GM18873 (cell line): ENCODE measurements around the gene PCDHB9.
"Not testable (repeated sequence)": the region's sequence is repeated elsewhere in the genome, so short reads cannot be mapped to it uniquely, and the experiment has no call there.

Source experiments
- ATAC-seq: cut with Tn5 transposase; IDR thresholded peaks from one replicate; pipeline ENCODE4 v1.9.1; 2021; ENCODE audit warnings: mild to moderate bottlenecking, moderate library complexity, moderate number of reproducible peaks; ENCODE audit not compliant: unreplicated experiment, low FRiP score

Gene PCDHB9

GRCh38 chr5:141186897-141187512, at the start of gene PCDHB9:
PCDHB9 (plus strand) TSS chr5:141187161; CDS start chr5:141187319, 158 bp downstream.
- ATAC-seq: no peak

- not testable (repeated sequence) for ATAC-seq
Observed at GRCh38 chr5:141137346-141137745, 49.6 kb upstream of the PCDHB9 start.

GRCh38 chr5:141149812-141150211, 37.1 kb upstream of the PCDHB9 start, which contains the start of gene PCDHB6:
PCDHB6 (plus strand) TSS chr5:141150057; CDS start chr5:141150258, 201 bp downstream.
- no peak for ATAC-seq

- ATAC-seq: no peak
Observed at GRCh38 chr5:141150224-141150992, 36.6 kb upstream of the PCDHB9 start.

- ATAC-seq: no peak
Observed at GRCh38 chr5:141150993-141151325, 36.0 kb upstream of the PCDHB9 start.

GRCh38 chr5:141151632-141152031, 35.3 kb upstream of the PCDHB9 start:
- not testable (repeated sequence) for ATAC-seq

GRCh38 chr5:141152096-141152495, 34.9 kb upstream of the PCDHB9 start:
- ATAC-seq: not testable (repeated sequence)

GRCh38 chr5:141155540-141156374, 31.2 kb upstream of the PCDHB9 start:
- no peak for ATAC-seq

GRCh38 chr5:141157356-141157755, 29.6 kb upstream of the PCDHB9 start:
- ATAC-seq: not testable (repeated sequence)

- ATAC-seq: not testable (repeated sequence)
Observed at GRCh38 chr5:141157901-141158300, 29.1 kb upstream of the PCDHB9 start.

GRCh38 chr5:141172381-141173204, 14.4 kb upstream of the PCDHB9 start, which contains the start of gene PCDHB7:
PCDHB7 (plus strand) TSS chr5:141172644; CDS start chr5:141172836, 192 bp downstream.
- no peak for ATAC-seq

- ATAC-seq: not testable (repeated sequence)
Observed at GRCh38 chr5:141174291-141175104, 12.5 kb upstream of the PCDHB9 start.

GRCh38 chr5:141175933-141176332, 11.0 kb upstream of the PCDHB9 start:
- ATAC-seq: no peak

- not testable (repeated sequence) for ATAC-seq
Observed at GRCh38 chr5:141177577-141178191, 9.3 kb upstream of the PCDHB9 start, which contains the start of gene PCDHB8. PCDHB8 (plus strand) TSS chr5:141177790; CDS start chr5:141178035, 245 bp downstream.

- ATAC-seq: not testable (repeated sequence)
Observed at GRCh38 chr5:141179371-141179770, 7.6 kb upstream of the PCDHB9 start.

- not testable (repeated sequence) for ATAC-seq
Observed at GRCh38 chr5:141179876-141180275, 7.1 kb upstream of the PCDHB9 start.

- ATAC-seq: no peak
Observed at GRCh38 chr5:141180313-141180712, 6.6 kb upstream of the PCDHB9 start.

GRCh38 chr5:141182248-141182647, 4.7 kb upstream of the PCDHB9 start, which contains the start of gene PCDHB16:
PCDHB16 (plus strand) TSS chr5:141182387; CDS start chr5:141182560, 173 bp downstream.
- ATAC-seq: no peak
